Activated T-helper 1 cell treated with Interleukin-2 at 50 U/mL for 16 hours (primary cell): ENCODE results near the gene GRK7.
A peak's percentile ranks its signal among the peaks of the same experiment; 100 is the strongest.
"Not testable (repeated sequence)": the region's sequence is repeated elsewhere in the genome, so short reads cannot be mapped to it uniquely, and the experiment has no call there.

ENCODE experiments used
- DNase-seq: peaks from one replicate; pipeline ENCODE4 v3.0.0-alpha.2; 2020; ENCODE audit warnings: low read depth

GRK7 gene

GRCh38 chr3:141796081-141796888 is 33.1 kb downstream of the GRK7 start:
- DNase-seq, result peak; percentile 30

GRCh38 chr3:141796889-141797781 is 33.9 kb downstream of the GRK7 start:
- DNase-seq, result peak; percentile 19

- no peak for DNase-seq
These were observed 34.7 kb downstream of the GRK7 start for GRCh38 chr3:141797819-141798447.

- DNase-seq, result no peak
These were observed 35.2 kb downstream of the GRK7 start for GRCh38 chr3:141798448-141798845.

GRCh38 chr3:141802316-141803077 is 39.3 kb downstream of the GRK7 start:
- DNase-seq, result no peak

GRCh38 chr3:141803538-141803937 is 40.3 kb downstream of the GRK7 start:
- not testable (repeated sequence) for DNase-seq

- no peak for DNase-seq
These were observed 41.2 kb downstream of the GRK7 start for GRCh38 chr3:141804447-141804777.

GRCh38 chr3:141804778-141805639 is 41.8 kb downstream of the GRK7 start:
- DNase-seq, result no peak

- DNase-seq, result no peak
These were observed 44.2 kb downstream of the GRK7 start for GRCh38 chr3:141807277-141808033.

- no peak for DNase-seq
These were observed 45.4 kb downstream of the GRK7 start for GRCh38 chr3:141808586-141808985.

- no peak for DNase-seq
These were observed 47.0 kb downstream of the GRK7 start for GRCh38 chr3:141810161-141810560.

GRCh38 chr3:141811348-141811747 is 48.1 kb downstream of the GRK7 start:
- DNase-seq, result no peak

GRCh38 chr3:141812084-141812483 is 48.9 kb downstream of the GRK7 start:
- no peak for DNase-seq

- no peak for DNase-seq
These were observed 49.4 kb downstream of the GRK7 start for GRCh38 chr3:141812586-141812985.
